ENCODE measurements around the gene FAM234A. TPM values are rescaled to one million over a fixed set of nuclear protein-coding genes. Genes with fewer than 3 reads are reported as not detected.
"Not testable (repeated sequence)": the region's sequence is repeated elsewhere in the genome, so short reads cannot be mapped to it uniquely, and the experiment has no call there.

FAM234A gene
- total RNA-seq, 2 donors from 2014 or later = 20.8 to 21.2 TPM

GRCh38 chr16:209359-209758, 25.3 kb upstream of the FAM234A start:
- not testable (repeated sequence) for H3K36me3 Mint-ChIP-seq (ENCODE audit: low read depth)

GRCh38 chr16:211631-212180, 22.9 kb upstream of the FAM234A start:
- H3K36me3 Mint-ChIP-seq (ENCODE audit: low read depth); ATAC-seq; H3K9me3 ChIP-seq (ENCODE audit: control insufficient read depth, low read length, poor library complexity, severe bottlenecking); H3K4me1 Mint-ChIP-seq; H3K4me3 Mint-ChIP-seq; H3K27me3 Mint-ChIP-seq; H3K27ac Mint-ChIP-seq; DNase-seq: not testable (repeated sequence)

More at GRCh38 chr16:209359-209758, 25.3 kb upstream of the FAM234A start:
- ATAC-seq; H3K27me3 Mint-ChIP-seq; H3K9me3 ChIP-seq (ENCODE audit: control insufficient read depth, low read length, poor library complexity, severe bottlenecking); H3K4me3 Mint-ChIP-seq; H3K4me1 Mint-ChIP-seq; DNase-seq; H3K27ac Mint-ChIP-seq: not testable (repeated sequence)

GRCh38 chr16:212999-213398, 21.6 kb upstream of the FAM234A start:
- Mint-ChIP-seq H3K4me1 (peaks cover 10% of the 10 kb centered on the region), H3K4me3 (no peak overlapping the region), H3K36me3 (ENCODE audit: low read depth) (peaks cover 2% of the 10 kb centered on the region), H3K27ac (no peak overlapping the region), H3K27me3 (no peaks in the 10 kb centered on the region)
- ATAC-seq (no peak), DNase-seq (no peak)
- no peaks in the 10 kb centered on the region for H3K9me3 ChIP-seq (ENCODE audit: control insufficient read depth, low read length, poor library complexity, severe bottlenecking)

GRCh38 chr16:220021-220420, 14.6 kb upstream of the FAM234A start:
- ATAC-seq (no peak), DNase-seq (no peak)
- Mint-ChIP-seq H3K27ac (peak overlapping the region; percentile 62), H3K4me1 (peaks cover 7% of the 10 kb centered on the region), H3K4me3 (no peak overlapping the region), H3K27me3 (no peaks in the 10 kb centered on the region), H3K36me3 (ENCODE audit: low read depth) (peaks cover 3% of the 10 kb centered on the region)
- no peaks in the 10 kb centered on the region for H3K9me3 ChIP-seq (ENCODE audit: control insufficient read depth, low read length, poor library complexity, severe bottlenecking)

- no peaks in the 10 kb centered on the region for H3K36me3 Mint-ChIP-seq (ENCODE audit: low read depth)
- peak overlapping the region; percentile 90 for H3K4me3 Mint-ChIP-seq
- H3K4me1 Mint-ChIP-seq = peaks cover 16% of the 10 kb centered on the region
- DNase-seq (no peak), ATAC-seq (peak; percentile 42)
- peak overlapping the region; percentile 89 for H3K27ac Mint-ChIP-seq
- H3K9me3 ChIP-seq (ENCODE audit: control insufficient read depth, low read length, poor library complexity, severe bottlenecking) = no peaks in the 10 kb centered on the region
- H3K27me3 Mint-ChIP-seq = no peaks in the 10 kb centered on the region
These were observed 6.3 kb upstream of the FAM234A start for GRCh38 chr16:228151-228851.

- H3K27me3 Mint-ChIP-seq = no peaks in the 10 kb centered on the region
- peak within 1 kb of the TSS; percentile 90 for H3K4me3 Mint-ChIP-seq
These were observed 5.5 kb upstream of the FAM234A start, which contains the start of gene LUC7L for GRCh38 chr16:228852-229730. LUC7L (minus strand) TSS chr16:229449; CDS start chr16:229339, 110 bp downstream.

GRCh38 chr16:229731-230281, 4.8 kb upstream of the FAM234A start:
- Mint-ChIP-seq H3K4me1 (peaks cover 20% of the 10 kb centered on the region), H3K27ac (peak overlapping the region; percentile 89), H3K4me3 (peak overlapping the region; percentile 59), H3K27me3 (no peaks in the 10 kb centered on the region), H3K36me3 (ENCODE audit: low read depth) (no peaks in the 10 kb centered on the region)
- no peak for ATAC-seq
- DNase-seq = no peak
- H3K9me3 ChIP-seq (ENCODE audit: control insufficient read depth, low read length, poor library complexity, severe bottlenecking) = no peaks in the 10 kb centered on the region

More at GRCh38 chr16:228852-229730, 5.5 kb upstream of the FAM234A start, which contains the start of gene LUC7L:
- H3K4me1 Mint-ChIP-seq = peaks cover 16% of the 10 kb centered on the region
- H3K36me3 Mint-ChIP-seq (ENCODE audit: low read depth) = no peaks in the 10 kb centered on the region
- ATAC-seq = peak; percentile 92
- H3K27ac Mint-ChIP-seq = peak within 1 kb of the TSS; percentile 89
- no peaks in the 10 kb centered on the region for H3K9me3 ChIP-seq (ENCODE audit: control insufficient read depth, low read length, poor library complexity, severe bottlenecking)
- peak; percentile 75 to 80 (median 77) for DNase-seq

GRCh38 chr16:230351-230750, 4.3 kb upstream of the FAM234A start:
- not testable (repeated sequence) for H3K4me3 Mint-ChIP-seq; H3K27me3 Mint-ChIP-seq; H3K9me3 ChIP-seq (ENCODE audit: control insufficient read depth, low read length, poor library complexity, severe bottlenecking); H3K36me3 Mint-ChIP-seq (ENCODE audit: low read depth); ATAC-seq; DNase-seq
- H3K4me1 Mint-ChIP-seq = peaks cover 24% of the 10 kb centered on the region
- H3K27ac Mint-ChIP-seq = peak overlapping the region; percentile 49

GRCh38 chr16:230949-231348, 3.7 kb upstream of the FAM234A start:
- DNase-seq (no peak), ATAC-seq (no peak)
- peaks cover 27% of the 10 kb centered on the region for H3K4me1 Mint-ChIP-seq
- no peak overlapping the region for H3K4me3 Mint-ChIP-seq
- H3K9me3 ChIP-seq (ENCODE audit: control insufficient read depth, low read length, poor library complexity, severe bottlenecking) = no peaks in the 10 kb centered on the region
- no peak overlapping the region for H3K27ac Mint-ChIP-seq
- H3K36me3 Mint-ChIP-seq (ENCODE audit: low read depth) = no peaks in the 10 kb centered on the region
- H3K27me3 Mint-ChIP-seq = no peaks in the 10 kb centered on the region

GRCh38 chr16:239948-240277, 5.3 kb downstream of the FAM234A start:
- H3K27ac Mint-ChIP-seq = peak overlapping the region; percentile 11
- peaks cover 7% of the 10 kb centered on the region for H3K4me1 Mint-ChIP-seq
- H3K27me3 Mint-ChIP-seq = no peaks in the 10 kb centered on the region
- H3K4me3 Mint-ChIP-seq = no peak overlapping the region
- H3K36me3 Mint-ChIP-seq (ENCODE audit: low read depth) = no peaks in the 10 kb centered on the region
- no peak for ATAC-seq
- no peak for DNase-seq
- no peaks in the 10 kb centered on the region for H3K9me3 ChIP-seq (ENCODE audit: control insufficient read depth, low read length, poor library complexity, severe bottlenecking)

GRCh38 chr16:240559-240958, 5.9 kb downstream of the FAM234A start:
- no peak for DNase-seq
- ATAC-seq = no peak
- no peaks in the 10 kb centered on the region for H3K36me3 Mint-ChIP-seq (ENCODE audit: low read depth)
- no peaks in the 10 kb centered on the region for H3K9me3 ChIP-seq (ENCODE audit: control insufficient read depth, low read length, poor library complexity, severe bottlenecking)
- H3K27ac Mint-ChIP-seq = no peak overlapping the region
- peaks cover 3% of the 10 kb centered on the region for H3K4me1 Mint-ChIP-seq
- no peaks in the 10 kb centered on the region for H3K27me3 Mint-ChIP-seq
- H3K4me3 Mint-ChIP-seq = no peak overlapping the region

- H3K4me3 Mint-ChIP-seq = no peak overlapping the region
- no peaks in the 10 kb centered on the region for H3K27me3 Mint-ChIP-seq
- peaks cover 2% of the 10 kb centered on the region for H3K4me1 Mint-ChIP-seq
- H3K27ac Mint-ChIP-seq = peak overlapping the region; percentile 27
- DNase-seq = no peak
- H3K36me3 Mint-ChIP-seq (ENCODE audit: low read depth) = no peaks in the 10 kb centered on the region
- H3K9me3 ChIP-seq (ENCODE audit: control insufficient read depth, low read length, poor library complexity, severe bottlenecking) = no peaks in the 10 kb centered on the region
- ATAC-seq = no peak
These were observed 7.7 kb downstream of the FAM234A start for GRCh38 chr16:242281-242680.

GRCh38 chr16:243348-243747, 8.7 kb downstream of the FAM234A start:
- DNase-seq = no peak
- Mint-ChIP-seq H3K27ac (peak overlapping the region; percentile 27), H3K4me1 (peaks cover 2% of the 10 kb centered on the region), H3K27me3 (no peaks in the 10 kb centered on the region), H3K36me3 (ENCODE audit: low read depth) (no peaks in the 10 kb centered on the region), H3K4me3 (no peak overlapping the region)
- ATAC-seq = no peak
- no peaks in the 10 kb centered on the region for H3K9me3 ChIP-seq (ENCODE audit: control insufficient read depth, low read length, poor library complexity, severe bottlenecking)

All from T-helper 17 cell (primary cell).